ENCODE measurements around the gene SFTPB. TPM values are rescaled to one million over a fixed set of nuclear protein-coding genes. Genes with fewer than 3 reads are reported as not detected.
A peak's percentile ranks its signal among the peaks of the same experiment; 100 is the strongest.

The SFTPB gene
- total RNA-seq, 2 donors from 2014 or later = not detected

GRCh38 chr2:85611705-85612587 is 56.1 kb downstream of the SFTPB start, which contains the start of gene C2orf68:
Gene C2orf68, minus strand, starts transcription at chr2:85612066. Its CDS starts 82 bp downstream, at chr2:85611984.
- DNase-seq (ENCODE audit: low spot score) (peak; percentile 73), ATAC-seq (ENCODE audit: insufficient number of reproducible peaks, low FRiP score, low read depth) (no peak)
- Histone ChIP-seq H3K4me3 (peak within 1 kb of the TSS; percentile 78), H3K27me3 (replicated peaks; ENCODE audit: insufficient read depth) (no peaks in the 10 kb centered on the region), H3K4me1 (ENCODE audit: control insufficient read depth in 1 of 2, low read depth in 2 of 2) (peaks cover 12 to 39% of the 10 kb centered on the region in 2 donors), H3K36me3 (peaks cover 3% of the 10 kb centered on the region), H3K9me3 (no peaks in the 10 kb centered on the region), H3K27ac (peak within 1 kb of the TSS; percentile 82 to 84)
- TF ChIP-seq CTCF (IDR thresholded peaks at IDR 0.05) = no peak

- ATAC-seq (ENCODE audit: insufficient number of reproducible peaks, low FRiP score, low read depth) (no peak), DNase-seq (ENCODE audit: low spot score) (no peak)
- Histone ChIP-seq H3K9me3 (no peaks in the 10 kb centered on the region), H3K4me3 (peak overlapping the region; percentile 78), H3K36me3 (peaks cover 4% of the 10 kb centered on the region), H3K27me3 (replicated peaks; ENCODE audit: insufficient read depth) (no peaks in the 10 kb centered on the region), H3K4me1 (ENCODE audit: control insufficient read depth in 1 of 2, low read depth in 2 of 2) (peaks cover 14 to 42% of the 10 kb centered on the region in 2 donors), H3K27ac (peak overlapping the region; percentile 82 to 84)
- TF ChIP-seq CTCF (IDR thresholded peaks at IDR 0.05) = no peak
These were observed 56.7 kb downstream of the SFTPB start for GRCh38 chr2:85611217-85611704.

Other genes starting within 250 kb of the SFTPB start
- gene SH2D6, start 249.5 kb downstream of the SFTPB start, total RNA-seq = not detected
- 100 to 1,000 TPM; 230 to 475 TPM for gene MAT2A, start 129.0 kb downstream of the SFTPB start, total RNA-seq
- gene GGCX, start 106.7 kb downstream of the SFTPB start, total RNA-seq = 10 to 100 TPM; 28.4 to 38.4 TPM
- gene VAMP8, start 90.6 kb downstream of the SFTPB start, total RNA-seq = 10 to 100 TPM; 30.9 to 34.9 TPM
- gene VAMP5, start 83.8 kb downstream of the SFTPB start, total RNA-seq = 10 to 100 TPM; 27.1 to 42.8 TPM
- 100 to 1,000 TPM; 107 to 124 TPM for gene RNF181, start 72.5 kb downstream of the SFTPB start, total RNA-seq
- gene TMEM150A, start 65.5 kb downstream of the SFTPB start, total RNA-seq = 10 to 100 TPM; 25.7 to 26.3 TPM
- gene C2orf68, start 56.1 kb downstream of the SFTPB start, total RNA-seq = 10 to 100 TPM; 13.0 to 21.9 TPM
- 100 to 1,000 TPM in 1 of 2 donors, 10 to 100 TPM in 1; 39.5 to 109 TPM for gene USP39, start 52.0 kb downstream of the SFTPB start, total RNA-seq
- 1 to 10 TPM; 1.5 to 8.5 TPM for gene GNLY, start 26.2 kb upstream of the SFTPB start, total RNA-seq
- 100 to 1,000 TPM in 1 of 2 donors, 10 to 100 TPM in 1; 78.4 to 207 TPM for gene ATOH8, start 85.8 kb upstream of the SFTPB start, total RNA-seq
- gene ST3GAL5, start 220.8 kb upstream of the SFTPB start, total RNA-seq = 10 to 100 TPM; 11.9 to 32.7 TPM